Limb (tissue), 2 donors: ENCODE data around the gene SLC9A3.

Experiments
- DNase-seq, 2 donors: peaks; one replicate each; pipeline ENCODE4 v3.0.0-alpha.2; 2016; ENCODE audit errors: extremely low spot score in 2 of 2

SLC9A3 gene

DNA sequence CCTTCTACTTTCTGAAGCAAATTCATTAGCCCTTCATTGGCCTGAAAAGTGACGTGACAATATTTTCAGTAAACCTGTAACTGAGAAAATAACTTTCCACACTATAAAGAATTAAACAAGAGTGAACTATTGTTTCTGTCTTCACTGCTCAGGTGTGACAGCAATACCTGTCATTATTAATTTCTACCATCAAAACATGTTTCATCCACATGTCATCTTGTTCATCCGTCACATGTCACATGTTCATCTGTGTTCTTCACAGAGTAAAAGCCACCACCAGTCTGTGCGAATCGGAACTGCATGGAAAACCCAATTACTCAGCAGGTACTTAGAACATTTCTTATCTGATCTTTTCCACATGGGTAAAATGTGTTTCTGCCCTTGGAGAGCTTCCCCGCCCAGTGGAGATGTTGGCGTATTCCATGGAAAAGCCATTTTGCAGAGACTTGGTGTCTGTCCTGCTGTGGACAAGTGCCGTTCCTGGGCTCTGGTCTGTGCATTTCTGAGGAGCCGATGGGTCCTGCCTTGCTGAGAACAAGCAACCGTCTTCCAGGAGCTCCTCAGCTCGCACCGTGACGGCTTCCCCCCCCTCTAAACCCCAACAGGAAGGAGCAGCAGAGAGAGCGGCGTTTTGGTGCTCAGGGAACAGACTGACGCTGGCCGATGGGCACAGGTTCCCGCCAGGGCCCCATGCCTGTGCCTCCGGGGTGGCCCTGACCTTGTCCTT is 91.9 kb downstream of the SLC9A3 start:
- no peak for DNase-seq

DNA sequence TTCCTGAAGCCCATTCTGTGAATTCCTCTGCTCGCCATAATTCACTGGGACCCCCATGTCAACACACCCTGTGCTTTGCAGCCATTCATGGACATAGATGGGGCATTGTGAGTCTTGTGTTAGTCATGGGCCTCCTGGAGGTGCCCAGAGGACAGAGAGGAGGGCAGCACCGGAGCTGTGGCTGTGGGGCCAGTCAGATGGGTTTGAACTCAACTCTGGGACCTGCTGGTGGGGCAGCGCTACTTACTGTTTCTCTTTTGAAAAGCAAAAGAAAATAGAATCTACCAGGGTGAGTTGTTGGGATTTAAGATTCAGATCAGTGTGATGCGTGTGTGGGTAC is 92.6 kb downstream of the SLC9A3 start:
- DNase-seq = no peak

DNA sequence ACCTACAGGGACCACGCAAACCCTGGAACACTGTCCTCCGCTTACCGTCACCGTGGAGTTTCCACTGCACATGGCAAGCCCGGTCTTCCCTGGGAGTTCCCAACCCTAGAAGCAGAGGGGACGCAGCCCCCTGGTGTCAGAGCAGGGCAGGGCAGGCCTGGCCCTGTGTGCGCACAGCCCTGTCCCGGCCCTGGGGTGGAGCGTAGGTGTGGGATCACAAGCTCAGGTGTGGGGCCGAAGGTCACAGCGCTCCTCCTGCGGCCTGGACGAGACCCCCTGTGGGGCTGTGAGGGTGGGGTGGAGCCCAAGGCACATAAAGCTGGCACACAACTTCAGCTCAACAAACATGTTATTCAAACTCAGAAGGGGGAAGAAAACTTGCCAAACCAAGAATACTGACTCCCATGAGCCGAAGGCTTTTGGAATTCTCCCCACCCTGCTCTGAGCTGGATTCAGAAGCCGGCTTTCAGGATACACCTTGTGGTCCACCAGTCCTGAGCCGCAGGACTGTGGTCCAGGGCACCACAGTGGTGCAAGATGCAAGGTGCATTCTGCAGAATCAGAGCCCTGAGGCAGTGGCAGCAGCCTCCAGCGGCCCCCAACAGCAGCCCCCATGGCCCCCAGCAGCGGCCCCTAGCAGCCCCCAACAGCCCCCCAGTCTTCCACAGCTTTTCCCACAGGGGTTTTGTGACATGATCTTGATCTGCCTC is 93.1 kb downstream of the SLC9A3 start:
- peak; percentile 55 to 64 for DNase-seq

DNA sequence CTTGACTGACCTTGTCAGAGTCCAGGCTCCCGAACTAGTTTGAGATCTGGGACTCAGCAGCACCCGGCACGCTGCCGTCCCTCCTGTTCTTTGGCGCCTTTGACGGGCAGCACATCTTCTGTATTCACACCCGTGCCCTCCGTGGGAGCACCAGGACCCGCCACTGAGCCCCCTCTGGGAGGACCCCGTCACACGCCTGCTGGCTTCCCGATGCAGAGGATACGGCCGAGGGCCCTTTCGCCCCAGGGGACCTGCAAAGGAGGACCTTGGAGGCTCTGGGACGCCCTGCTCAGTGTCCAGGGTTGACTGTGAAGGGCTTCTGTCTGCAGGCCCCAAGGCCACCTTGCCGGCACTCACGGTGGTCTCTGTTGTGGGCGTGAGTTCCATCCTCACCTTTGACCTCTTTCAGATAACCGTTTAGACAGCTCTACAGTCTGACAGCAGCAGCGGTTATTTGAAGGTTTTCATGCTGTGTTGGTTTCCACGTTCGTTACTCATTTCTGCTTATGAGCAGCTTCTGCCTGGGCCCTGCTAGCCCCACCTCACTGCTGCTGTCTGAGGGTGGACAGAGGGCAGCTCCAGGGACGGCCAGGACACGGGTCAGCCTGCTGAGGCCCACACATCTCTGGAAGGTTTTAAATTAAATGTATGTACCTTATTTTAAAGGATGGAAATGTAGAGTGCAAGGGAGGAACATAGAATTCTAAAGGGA is 93.9 kb downstream of the SLC9A3 start:
- no peak for DNase-seq

DNA sequence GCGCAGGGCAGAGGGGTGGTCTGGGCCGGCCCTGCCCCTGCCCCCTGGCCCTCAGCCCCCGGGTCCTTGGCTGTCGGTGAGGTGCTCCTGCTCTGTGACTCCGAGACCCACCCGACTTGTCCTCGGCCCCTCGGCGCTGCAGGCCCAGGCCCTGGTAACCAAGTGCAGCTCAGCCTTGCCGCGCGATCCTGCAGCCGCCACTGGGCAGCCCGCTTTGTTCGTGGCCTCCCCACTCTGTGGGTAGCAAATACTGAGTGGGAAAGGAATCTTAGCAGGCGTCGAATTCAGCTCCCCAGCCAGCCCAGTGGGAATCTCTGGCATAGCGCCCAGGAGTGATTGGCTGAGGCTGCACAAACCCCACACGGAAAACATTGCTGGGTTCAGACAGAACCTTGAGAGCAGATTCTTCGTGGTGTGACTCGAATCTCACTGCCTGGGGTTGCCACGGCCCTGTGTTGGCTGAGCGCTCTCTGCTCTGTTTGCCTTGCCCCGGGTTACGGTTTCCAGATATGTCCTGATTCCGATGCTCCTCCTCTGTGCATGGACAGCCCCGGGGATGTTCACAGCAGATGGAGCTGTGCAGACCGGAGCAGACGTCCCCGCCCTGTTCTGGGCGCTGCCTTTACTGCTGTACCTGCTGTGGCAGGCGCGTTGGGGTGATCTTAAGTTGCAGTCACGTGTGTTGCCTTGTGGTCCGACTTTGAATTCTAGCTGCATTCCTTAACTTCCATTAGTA is 94.6 kb downstream of the SLC9A3 start:
- peak in 1 of 2 donors; percentile 65 for DNase-seq

DNA sequence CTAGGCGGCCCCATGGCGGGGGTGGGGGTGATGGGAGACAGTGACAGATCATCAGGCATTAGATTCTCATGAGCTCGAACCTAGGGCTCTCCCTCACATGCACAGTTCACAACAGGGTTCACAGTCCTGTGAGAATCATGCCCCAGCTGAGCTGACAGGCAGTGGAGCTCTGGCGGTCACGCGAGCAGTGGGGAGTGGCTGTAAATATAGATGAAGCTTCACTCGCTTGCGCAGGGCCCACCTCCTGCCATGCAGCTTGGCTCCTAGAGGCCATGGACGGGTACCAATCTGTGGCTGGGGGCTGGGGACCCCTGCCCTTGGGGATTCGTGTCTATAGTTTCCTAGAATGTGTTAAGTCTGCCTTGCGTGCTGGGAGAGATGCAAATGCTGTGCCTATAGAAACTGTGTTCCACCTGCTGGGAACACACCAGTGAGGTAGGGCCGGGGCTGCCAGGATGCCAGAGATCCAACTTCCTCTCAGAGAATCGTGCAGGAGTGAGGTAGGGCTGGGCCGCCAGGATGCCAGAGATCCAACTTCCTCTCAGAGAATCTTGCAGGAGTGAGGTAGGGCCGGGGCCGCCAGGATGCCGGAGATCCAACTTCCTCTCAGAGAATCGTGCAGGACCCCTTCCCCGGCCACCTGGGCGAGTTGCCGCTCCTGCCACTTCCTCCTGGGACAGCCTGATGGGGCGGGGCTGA is 95.3 kb downstream of the SLC9A3 start:
- DNase-seq = no peak

DNA sequence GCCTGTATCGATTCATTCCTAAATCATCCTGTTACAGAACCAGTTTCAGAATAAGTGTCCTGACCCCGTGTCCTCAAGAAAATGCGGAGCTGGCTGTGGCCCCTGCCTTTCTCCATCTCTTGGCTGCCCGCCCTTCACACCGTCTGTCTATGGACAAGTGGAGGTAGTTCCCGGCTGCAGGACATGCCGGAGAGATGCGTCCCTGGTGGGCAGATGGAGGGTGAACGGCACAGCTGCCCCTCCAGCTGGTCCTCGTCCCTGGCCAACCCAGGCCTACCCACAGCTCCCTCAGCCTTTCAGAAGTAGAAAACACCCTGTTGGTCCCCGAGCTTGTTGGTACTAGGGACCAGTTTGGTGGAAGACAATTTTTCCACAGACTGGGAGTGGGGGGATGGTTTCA is 96.0 kb downstream of the SLC9A3 start:
- no peak for DNase-seq

DNA sequence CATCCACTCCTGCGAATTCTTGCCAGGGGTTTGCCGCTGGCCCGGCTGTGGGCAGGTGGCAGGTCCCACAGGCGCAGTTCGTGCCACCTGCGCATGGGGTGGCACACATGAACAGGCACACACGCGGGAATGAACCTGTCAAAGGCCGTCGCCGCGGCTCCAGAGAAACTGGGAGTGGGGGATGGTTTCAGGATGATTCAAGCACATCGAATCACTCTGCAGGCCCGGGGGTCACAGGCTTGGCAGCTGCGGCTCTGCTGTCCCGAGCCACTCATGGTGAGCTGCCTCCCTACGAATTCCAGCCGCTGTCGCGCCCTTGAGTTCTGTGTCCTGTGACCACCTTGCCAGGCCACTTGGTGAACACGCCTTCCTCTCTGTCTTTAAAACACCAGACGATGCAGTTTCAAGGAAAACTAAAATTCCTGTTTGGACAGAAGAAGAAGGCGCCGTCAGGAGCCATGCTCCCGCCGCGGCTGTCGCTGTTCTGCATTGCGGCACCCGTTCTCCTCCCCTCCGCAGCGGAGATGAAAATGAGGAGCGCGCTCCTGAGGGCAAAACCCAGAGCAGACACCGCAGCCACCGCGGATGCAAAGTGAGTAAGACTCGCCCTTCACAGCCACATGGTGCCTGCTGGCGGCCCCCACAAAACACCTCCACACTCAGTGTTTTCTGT is 96.7 kb downstream of the SLC9A3 start:
- no peak for DNase-seq

DNA sequence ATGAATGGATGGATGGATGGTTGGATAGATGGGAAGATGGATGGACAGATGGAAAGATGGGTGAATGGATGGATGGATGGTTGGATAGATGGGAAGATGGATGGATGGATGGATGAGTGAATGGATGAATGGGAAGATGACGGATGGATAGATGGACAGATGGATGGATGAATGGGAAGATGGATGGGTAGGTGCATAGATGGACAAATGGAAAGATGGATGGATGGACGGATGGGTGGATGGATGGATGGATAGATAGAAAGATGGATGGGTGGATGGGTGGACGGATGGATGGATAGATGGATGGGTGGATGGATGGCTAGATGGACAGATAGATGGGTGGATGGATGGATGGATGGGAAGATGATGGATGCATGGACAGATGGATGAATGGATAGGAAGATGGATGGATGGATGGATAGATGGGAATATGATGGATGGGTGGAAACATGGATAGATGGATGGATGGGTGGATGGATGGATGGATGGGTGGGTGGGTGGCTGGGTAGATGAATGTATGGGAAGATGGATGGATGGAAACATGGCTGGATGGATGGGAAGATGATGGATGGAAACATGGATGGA is 97.8 kb downstream of the SLC9A3 start:
- peak in 1 of 2 donors; percentile 6 for DNase-seq

DNA sequence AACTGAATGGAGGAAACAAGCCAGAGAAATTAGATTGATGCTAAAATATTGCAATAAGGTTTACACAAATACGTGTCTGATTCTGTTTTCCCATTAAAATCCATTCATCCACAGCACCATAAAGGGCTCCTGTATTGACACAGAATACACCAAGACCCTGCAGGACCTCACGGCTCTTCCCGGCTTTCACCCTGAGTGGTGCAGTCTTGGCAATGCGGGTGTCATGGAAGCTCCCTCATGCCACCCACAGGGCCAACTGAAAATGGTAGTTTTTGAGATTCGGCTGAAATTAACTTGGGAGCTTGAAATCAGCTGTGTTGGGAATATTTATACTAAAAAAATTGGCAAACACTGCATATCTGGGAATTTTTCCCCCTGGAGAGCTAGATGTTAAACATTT is 98.5 kb downstream of the SLC9A3 start:
- peak in 1 of 2 donors; percentile 15 for DNase-seq

DNA sequence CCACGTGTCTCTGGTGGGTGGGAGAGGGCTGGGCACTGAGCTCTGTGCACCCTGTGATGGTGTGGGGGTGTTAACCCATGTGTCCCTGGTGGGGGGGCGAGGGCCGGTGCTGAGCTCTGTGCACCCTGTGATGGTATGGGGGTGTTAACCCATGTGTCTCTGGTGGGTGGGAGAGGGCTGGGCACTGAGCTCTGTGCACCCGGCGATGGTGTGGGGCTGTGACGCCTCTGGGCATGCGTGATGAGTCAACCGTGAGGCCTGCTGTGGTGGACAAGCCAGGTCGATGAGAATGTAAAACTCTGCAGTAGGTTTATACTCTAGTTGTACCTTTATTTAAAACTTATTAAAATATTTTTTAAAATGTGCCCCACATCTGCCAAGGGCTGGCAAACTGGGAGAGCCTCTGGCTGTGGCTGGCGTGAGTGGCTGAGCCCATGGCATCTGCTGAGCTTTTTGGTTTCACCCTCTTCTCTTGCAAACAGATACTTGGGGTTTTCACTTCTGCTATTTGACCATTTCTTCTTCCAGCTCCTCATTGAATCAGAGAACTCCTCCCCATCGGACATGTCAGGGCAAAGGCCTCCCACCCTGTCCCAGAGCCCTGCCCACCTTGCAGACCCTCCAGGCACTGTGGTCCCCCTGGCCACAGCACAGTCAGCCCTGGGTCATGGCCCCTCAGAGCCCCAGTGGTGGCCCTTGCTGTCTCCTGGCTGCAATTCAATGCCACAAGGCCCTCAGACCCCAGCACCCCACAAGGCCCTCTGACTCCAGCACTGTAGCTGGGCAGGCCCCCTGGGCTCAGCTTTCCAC is 99.7 kb downstream of the SLC9A3 start:
- DNase-seq = peak in 1 of 2 donors; percentile 13

DNA sequence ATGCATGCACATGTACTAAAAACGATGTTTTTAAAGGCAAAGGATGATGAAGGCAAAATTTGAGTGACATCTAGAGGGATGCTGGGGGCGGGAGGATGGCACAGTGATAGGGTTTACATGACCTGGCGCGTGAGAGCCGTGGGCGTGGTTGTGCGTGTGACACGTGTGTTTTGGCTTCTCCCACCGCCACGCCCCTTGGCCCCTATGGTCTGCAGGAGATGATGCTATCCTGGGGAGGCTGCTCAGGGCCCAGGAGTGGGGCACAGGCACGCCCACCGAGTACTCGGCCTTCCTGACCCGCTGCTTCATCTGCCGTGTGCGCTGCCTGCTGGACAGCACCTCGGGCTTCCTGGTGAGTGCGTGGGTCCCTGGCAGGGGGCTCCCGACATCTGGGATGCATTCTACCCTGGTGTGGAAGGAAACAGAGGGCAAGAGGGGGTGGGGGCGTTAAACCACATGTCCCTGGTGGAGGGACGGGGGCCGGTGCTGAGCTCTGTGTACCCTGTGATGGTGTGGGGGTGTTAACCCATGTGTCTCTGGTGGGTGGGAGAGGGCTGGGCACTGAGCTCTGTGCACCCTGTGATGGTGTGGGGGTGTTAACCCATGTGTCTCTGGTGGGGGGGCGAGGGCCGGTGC is 100.5 kb downstream of the SLC9A3 start:
- peak in 1 of 2 donors; percentile 26 for DNase-seq

DNA sequence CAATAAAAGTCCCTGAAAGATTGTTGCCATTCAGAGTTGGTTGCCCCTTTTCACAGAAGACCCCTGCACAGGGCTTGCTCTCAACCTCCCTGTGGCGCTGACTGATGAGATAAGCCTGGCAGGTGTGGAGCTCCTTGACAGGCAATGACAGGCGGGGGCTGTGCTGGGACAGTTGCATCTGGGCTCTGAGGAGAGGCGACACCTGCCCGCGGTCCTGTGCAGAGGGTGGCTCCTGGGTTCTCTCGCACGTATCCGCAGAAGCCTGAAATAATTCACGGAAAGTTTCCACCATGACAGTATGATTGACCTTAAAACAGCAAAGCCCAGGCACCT is 101.0 kb downstream of the SLC9A3 start:
- DNase-seq = peak in 1 of 2 donors; percentile 26

DNA sequence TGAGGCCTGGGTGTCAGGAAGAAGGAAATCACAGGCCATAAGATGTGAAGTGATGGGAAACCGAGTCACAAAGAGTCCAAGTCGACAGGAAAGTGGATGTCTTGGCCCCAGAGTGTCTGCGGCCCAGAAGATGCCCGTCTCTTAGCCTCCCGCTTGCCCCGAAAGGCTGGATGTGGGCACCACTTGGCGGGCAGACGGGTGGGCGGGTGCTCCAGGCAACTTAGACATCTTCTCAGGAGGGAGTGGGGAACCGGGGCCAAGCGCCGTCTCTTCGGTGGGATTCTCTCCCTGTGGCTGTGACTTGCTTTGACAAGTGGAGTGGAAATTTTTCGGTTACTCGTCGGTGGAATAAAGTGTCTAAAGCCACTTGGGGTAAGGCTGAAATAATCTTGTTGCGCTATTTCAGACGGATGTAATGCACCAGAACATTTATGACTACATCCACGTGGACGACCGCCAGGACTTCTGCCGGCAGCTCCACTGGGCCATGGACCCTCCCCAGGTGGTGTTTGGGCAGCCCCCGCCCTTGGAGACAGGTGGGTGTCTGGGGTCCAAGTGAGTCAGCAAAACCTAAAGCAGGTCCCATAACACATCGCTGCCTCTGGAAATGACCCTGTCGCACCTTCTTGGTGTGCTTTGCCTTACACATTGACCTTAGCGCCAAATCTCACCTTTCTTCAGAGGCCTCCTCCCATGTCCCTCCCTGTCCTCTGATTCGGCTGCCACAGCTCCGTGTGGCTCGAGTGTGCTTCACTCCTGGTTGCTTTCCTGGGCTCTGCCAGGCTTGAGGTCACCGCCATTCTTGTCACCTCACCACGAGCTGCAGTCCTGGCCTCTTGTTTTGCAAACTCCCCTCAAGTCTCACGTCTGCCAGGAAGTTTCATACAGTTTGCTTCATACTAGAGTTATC is 101.7 kb downstream of the SLC9A3 start:
- DNase-seq = peak in 1 of 2 donors; percentile 22

DNA sequence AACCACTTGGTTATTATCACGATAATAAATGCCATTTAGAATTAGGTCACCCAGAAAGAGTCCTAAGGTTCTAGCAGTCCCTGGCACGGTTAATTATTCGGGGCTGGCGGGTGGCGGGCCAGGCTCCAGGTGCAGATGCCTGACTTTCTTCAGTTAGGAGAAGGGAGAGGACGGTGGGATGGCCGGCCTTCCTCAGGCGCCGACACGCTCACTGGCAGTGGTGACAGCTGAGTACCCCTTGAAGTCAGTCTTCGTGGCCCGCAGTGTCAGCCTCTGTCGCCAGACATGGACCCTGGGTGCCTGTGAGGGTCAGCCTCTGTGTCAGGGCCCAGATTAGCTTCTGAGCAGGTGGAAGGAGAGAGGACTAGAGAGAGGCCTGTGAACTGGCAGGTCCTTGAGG is 102.3 kb downstream of the SLC9A3 start:
- DNase-seq = peak in 1 of 2 donors; percentile 8

DNA sequence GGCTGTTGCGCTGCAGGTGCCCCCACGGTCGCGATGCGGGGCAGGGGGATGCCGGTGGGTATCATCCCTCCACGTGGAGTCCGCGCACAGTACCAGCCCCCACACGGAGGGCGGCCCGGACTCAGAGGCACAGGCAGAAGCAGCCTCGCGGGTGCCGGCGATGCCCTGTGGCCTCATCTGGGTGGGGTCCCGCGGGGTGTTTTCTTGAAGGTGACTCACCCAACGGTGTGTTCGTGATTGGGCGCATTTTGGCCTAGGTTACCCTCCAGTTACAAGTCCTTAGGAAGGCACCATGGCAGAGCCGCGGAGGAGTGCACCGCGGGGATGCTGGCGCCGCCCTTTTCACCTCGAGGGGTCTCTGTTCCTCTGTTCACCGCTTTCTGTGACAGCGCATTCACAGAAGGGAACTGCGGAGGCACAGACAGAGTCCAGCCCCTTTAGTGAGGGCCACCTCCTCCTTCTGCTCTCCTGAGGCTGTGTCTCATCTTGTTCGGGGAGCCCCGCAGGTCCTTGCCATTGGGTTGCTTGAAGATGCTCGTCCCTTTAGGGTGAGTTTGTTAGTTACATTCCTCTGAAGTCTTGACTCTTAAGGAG is 102.9 kb downstream of the SLC9A3 start:
- DNase-seq = peak in 1 of 2 donors; percentile 19

DNA sequence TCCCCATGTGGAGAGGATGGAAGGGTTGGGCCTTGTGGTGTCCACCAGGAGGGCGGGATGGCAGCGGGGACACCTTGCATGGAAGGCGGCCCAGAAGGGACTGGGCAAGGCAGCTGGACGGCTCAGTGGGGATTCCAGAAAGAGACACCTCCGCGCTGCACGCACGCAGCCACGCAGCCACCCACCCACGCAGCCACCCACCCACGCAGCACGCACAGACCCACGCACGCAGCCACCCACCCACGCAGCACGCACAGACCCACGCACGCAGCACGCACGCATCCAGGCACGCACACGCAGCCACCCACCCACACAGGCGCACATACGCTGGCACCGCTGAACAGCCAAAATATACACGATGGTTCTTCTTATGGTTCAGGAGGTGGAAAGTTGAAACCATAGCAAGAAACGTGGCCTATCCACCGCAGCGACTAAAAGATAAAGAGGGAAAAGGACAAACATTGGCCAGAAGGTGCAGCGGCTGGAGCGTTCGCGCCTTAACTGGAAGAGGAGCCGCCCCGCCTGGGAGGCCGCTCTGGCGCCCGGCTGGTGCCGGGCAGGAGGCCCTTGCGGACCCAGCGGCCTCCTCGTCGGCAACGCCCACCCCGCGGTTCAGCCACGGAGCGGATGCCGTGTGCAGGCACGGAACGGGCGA is 103.5 kb downstream of the SLC9A3 start:
- no peak for DNase-seq
